Adipocyte (in vitro differentiated cells): ENCODE results near the gene MARCHF10.

Source experiments
- DNase-seq: peaks from one replicate; pipeline ENCODE4 v3.0.0-alpha.2; 2015; ENCODE audit warnings: low read depth
- H3K27me3 ChIP-seq: replicated peaks from 2 replicates; pipeline ENCODE4 v1.7.0; 2013; ENCODE audit warnings: mild to moderate bottlenecking, low read length, moderate library complexity; ENCODE audit not compliant: control insufficient read depth, insufficient read depth
- H3K36me3 ChIP-seq: 2 replicates; pipeline ENCODE4 v1.7.0; 2013; ENCODE audit warnings: low read length, mild to moderate bottlenecking, moderate library complexity; ENCODE audit not compliant: control insufficient read depth, insufficient read depth, severe bottlenecking
- H3K4me1 ChIP-seq: 2 replicates; pipeline ENCODE4 v1.7.0; 2013; ENCODE audit warnings: mild to moderate bottlenecking, low read length, moderate library complexity; ENCODE audit not compliant: control insufficient read depth, insufficient read depth
- H3K4me3 ChIP-seq: 2 replicates; pipeline ENCODE4 v1.7.0; 2013; ENCODE audit warnings: mild to moderate bottlenecking, low read length, moderate library complexity
- H3K9ac ChIP-seq: 2 replicates; pipeline ENCODE4 v1.7.0; 2013; ENCODE audit warnings: mild to moderate bottlenecking, low read length, moderate library complexity
- H3K9me3 ChIP-seq: 2 replicates; pipeline ENCODE4 v1.7.0; 2013; ENCODE audit warnings: mild to moderate bottlenecking, low read length, moderate library complexity; ENCODE audit not compliant: control insufficient read depth

Gene MARCHF10

DNA sequence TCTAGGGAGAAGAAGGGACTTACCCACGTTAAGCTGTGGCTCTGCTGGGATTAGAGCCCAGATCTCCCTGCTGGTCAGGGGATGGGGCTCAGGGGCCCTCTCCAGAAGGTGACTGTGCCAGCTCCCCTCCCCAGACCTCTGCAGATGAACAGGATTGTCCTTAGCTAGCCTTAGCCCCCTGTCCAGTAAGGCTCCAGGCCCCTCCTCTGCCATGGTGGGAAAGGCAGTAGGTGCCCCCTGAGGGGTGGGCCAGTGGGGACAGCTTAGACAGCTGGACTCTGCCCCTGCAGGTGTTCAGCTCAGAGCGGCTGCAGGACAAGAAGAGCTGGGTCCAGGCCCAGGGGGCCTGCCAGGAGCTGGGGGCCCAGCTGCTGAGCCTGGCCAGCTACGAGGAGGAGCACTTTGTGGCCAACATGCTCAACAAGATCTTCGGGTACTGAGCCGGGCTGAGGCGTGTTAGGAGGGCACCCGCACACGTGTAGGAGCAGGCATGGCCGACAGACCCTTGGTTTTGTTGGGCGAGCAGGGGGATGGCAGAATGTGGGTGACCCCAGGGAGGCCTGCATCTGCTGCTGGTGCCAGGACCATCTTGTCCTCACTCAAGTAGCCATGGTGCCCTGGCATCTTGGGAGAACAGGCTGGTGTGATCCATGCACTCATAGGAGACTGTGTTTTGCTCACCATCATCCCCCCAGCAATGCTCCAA, 129.7 kb downstream of the MARCHF10 start:
- no peak for DNase-seq
- Histone ChIP-seq H3K9me3 (no peaks in the 10 kb centered on the region), H3K36me3 (peaks cover 42% of the 10 kb centered on the region), H3K4me3 (no peak overlapping the region), H3K27me3 (no peaks in the 10 kb centered on the region), H3K4me1 (peaks cover 13% of the 10 kb centered on the region), H3K9ac (no peak overlapping the region)

DNA sequence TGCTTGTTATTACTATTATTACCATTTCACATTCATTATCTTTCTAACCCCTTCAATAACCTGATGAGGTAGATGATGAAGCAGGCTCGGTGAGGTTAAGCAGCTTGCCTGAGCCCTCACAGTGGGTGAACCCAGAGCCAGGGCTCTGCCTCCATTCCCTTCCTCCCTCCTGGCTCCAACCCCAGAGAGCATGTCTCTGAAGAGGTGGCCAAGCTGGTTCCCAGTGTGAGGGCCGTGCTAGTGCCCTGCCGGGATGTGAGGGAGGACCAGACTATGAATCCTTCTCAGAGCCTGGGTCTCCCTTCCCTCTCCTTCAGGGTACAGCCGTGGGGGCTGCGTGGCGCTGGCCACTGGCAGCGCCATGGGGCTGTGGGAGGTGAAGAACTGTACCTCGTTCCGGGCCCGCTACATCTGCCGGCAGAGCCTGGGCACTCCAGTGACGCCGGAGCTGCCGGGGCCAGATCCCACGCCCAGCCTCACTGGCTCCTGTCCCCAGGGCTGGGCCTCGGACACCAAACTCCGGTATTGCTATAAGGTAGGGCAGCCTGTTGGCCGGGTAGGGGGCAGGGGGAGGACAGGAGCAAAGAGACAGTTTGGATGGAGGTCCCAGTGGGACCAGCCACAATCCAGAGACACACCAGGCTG, 131.0 kb downstream of the MARCHF10 start:
- Histone ChIP-seq H3K4me1 (peaks cover 13% of the 10 kb centered on the region), H3K4me3 (no peak overlapping the region), H3K9ac (no peak overlapping the region), H3K27me3 (no peaks in the 10 kb centered on the region), H3K36me3 (peaks cover 42% of the 10 kb centered on the region), H3K9me3 (no peaks in the 10 kb centered on the region)
- no peak for DNase-seq

DNA sequence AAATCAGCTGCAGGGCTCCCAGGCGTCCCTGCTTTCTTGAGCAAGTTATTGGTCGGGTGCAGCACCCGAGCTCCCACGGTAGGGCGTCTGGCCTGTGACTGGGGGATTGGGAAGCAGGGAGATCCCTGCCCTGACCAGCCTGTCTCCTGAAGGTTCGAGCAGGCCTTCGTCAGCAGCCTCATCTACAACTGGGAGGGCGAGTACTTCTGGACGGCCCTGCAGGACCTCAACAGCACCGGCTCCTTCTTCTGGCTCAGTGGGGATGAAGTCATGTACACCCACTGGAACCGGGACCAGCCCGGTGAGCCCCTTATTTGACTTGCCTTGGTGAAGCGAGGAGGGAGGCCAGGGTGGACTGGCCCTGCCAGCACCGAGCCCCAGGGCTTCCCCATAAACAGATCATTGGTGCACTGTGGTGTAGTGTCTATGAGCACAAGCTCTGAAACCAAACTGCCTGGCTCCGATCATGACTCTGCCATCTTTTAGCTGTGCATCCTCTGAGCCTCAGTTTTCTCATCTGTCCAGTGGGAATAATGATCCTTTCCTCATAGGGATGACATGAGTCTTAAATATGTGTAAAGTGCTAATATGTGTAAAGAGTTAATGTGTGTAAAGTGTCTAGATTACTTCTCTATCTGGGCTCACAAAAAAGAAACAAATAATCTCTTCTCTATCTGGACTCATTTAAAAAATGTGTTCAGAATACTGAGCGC, 131.7 kb downstream of the MARCHF10 start:
- no peak for DNase-seq
- no peak overlapping the region for H3K4me3 ChIP-seq
- no peaks in the 10 kb centered on the region for H3K27me3 ChIP-seq
- H3K9ac ChIP-seq, result no peak overlapping the region
- H3K36me3 ChIP-seq, result peaks cover 42% of the 10 kb centered on the region
- H3K4me1 ChIP-seq, result peaks cover 13% of the 10 kb centered on the region
- no peaks in the 10 kb centered on the region for H3K9me3 ChIP-seq

DNA sequence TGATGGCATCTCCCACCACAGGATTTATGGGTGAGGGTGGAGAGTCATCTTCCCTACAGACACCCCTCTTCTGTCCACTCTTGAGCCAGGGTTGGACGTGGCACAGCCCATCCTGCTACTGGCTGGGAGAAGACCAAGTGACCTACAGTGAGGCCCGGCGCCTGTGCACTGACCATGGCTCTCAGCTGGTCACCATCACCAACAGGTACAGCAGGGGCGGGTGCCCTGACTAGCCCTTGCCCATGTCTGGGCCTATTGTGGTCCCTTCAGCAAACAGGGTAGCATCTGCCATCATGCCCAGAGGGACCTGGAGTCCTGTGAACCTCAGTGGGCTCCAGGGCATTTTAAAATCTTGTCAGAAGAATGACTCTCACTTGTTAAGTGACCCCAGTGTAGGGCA, 132.4 kb downstream of the MARCHF10 start:
- H3K36me3 ChIP-seq, result peaks cover 37% of the 10 kb centered on the region

DNA sequence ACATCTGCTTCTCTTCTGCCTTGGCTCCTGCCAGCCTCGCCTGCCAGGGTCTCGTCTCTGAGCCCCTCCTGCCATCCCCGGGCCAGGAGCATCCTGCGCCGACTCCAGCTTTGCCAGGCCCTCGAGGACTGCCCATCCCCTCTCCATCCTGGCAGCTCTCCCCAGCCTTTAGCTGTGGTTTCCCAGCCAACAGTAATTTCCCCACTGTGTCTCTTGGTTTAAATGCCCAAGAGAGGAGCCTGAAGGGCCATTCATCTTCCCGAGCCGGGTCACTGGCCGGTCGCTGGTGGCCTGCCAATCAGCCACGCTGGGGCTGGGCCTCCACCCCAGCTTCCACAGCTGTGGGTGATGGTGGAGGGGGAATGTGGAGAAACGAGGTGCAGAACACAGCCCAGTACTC, 132.9 kb downstream of the MARCHF10 start:
- no peak for DNase-seq
- peaks cover 13% of the 10 kb centered on the region for H3K4me1 ChIP-seq
- peaks cover 41% of the 10 kb centered on the region for H3K36me3 ChIP-seq
- H3K9ac ChIP-seq, result no peak overlapping the region
- H3K9me3 ChIP-seq, result no peaks in the 10 kb centered on the region
- no peak overlapping the region for H3K4me3 ChIP-seq
- H3K27me3 ChIP-seq, result no peaks in the 10 kb centered on the region

More for the DNA sequence above, 132.4 kb downstream of the MARCHF10 start:
- Histone ChIP-seq H3K9ac (no peak overlapping the region), H3K27me3 (no peaks in the 10 kb centered on the region), H3K4me3 (no peak overlapping the region), H3K9me3 (no peaks in the 10 kb centered on the region), H3K4me1 (peaks cover 13% of the 10 kb centered on the region)
- DNase-seq, result no peak

DNA sequence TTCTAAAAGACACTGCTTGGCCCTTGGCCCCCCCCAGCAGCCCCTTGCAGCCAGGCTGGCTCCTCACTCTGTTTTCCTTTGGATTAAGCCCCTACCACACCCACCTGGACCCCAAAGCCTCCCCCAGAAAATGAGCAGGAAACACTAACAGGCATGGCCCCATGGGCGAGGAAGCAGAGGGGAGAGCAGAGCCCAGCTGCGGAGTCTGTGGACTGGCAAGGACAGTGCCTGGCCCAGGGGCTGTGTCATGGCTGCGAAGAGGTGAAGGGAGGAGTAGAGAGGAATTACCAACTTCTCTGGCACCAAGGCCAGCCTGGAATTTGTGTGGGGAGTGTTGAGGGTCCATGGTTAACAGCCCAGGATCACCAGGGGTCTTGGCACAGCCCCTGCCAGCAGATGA, 133.3 kb downstream of the MARCHF10 start:
- no peaks in the 10 kb centered on the region for H3K9me3 ChIP-seq
- no peak for DNase-seq
- no peak overlapping the region for H3K9ac ChIP-seq
- no peak overlapping the region for H3K4me3 ChIP-seq
- H3K36me3 ChIP-seq, result peaks cover 43% of the 10 kb centered on the region
- no peaks in the 10 kb centered on the region for H3K27me3 ChIP-seq
- H3K4me1 ChIP-seq, result peaks cover 13% of the 10 kb centered on the region

DNA sequence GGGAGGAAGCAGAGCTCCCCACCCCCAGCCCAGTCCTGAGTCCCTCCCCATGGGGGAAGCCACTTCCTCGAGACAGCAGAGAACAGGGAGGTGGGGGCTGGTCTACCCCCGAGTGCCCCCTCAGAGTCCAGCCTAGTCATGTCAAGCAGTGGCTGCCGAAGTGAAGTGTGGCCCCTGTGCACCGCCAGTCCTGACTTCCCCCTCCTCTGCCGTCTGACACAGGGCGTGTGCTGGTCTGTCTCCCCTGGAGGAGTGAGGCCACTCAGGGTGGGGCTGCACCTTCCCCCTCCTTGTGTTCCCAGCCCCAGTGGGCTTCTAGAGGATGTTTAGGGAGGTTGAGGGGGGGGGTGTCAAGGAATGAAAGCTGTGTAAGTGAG, 133.8 kb downstream of the MARCHF10 start:
- H3K4me3 ChIP-seq, result no peak overlapping the region
- H3K9ac ChIP-seq, result no peak overlapping the region
- H3K9me3 ChIP-seq, result no peaks in the 10 kb centered on the region
- H3K27me3 ChIP-seq, result no peaks in the 10 kb centered on the region
- peaks cover 13% of the 10 kb centered on the region for H3K4me1 ChIP-seq
- DNase-seq, result no peak
- H3K36me3 ChIP-seq, result peaks cover 45% of the 10 kb centered on the region

DNA sequence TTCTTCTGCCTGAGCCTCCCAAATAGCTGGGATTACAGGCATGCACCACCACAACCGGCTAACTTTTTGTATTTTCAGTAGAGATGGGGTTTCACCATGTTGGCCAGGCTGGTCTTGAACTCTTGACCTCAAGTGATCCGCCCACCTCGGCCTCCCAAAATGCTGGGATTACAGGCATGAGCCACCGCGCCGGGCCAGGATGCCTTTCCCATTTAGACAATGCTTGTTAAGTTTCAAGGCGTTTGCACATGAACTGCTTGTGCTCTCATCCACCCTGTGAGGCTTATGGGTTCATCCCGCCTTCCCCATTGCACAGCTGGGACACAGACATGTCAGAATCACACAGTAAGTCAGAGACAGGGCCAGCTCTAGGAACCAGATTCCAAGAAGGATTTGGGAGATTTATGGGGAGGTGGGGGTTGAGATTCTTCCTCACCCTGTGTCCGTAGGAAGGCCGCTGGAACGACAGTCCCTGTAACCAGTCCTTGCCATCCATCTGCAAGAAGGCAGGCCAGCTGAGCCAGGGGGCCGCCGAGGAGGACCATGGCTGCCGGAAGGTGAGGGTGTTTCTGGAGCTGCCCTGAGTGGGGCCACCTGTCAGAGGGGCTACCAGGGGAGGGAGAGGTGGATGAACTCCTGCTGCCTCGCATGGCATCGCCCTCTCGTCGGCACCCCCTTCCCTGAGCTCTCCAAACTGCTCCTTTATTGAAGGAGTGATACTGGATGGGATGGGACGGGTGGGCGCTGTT, 134.3 kb downstream of the MARCHF10 start:
- no peak overlapping the region for H3K9ac ChIP-seq
- no peaks in the 10 kb centered on the region for H3K9me3 ChIP-seq
- no peak overlapping the region for H3K4me3 ChIP-seq
- no peaks in the 10 kb centered on the region for H3K27me3 ChIP-seq
- H3K36me3 ChIP-seq, result peaks cover 43% of the 10 kb centered on the region
- DNase-seq, result no peak
- H3K4me1 ChIP-seq, result peaks cover 13% of the 10 kb centered on the region

DNA sequence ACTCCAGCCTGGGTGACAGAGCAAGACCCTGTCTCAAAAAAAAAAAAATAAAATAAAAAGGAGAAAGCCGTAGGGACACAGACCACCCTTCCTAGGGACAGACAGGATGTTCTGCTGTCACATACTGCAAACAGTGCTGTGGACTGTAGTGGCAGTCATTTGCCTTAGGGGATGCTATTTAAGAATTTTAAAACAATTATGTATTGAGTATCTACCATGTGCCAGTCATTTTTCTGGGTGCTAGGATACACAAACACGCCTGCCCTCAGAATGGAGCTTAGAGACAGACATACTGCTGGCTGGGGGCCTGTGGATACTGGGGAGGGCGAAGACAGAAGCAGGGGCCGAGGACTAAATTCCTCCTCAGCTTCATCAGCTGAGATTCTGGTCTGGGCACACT, 135.2 kb downstream of the MARCHF10 start:
- no peak for DNase-seq
- peaks cover 42% of the 10 kb centered on the region for H3K36me3 ChIP-seq
- H3K4me1 ChIP-seq, result peaks cover 17% of the 10 kb centered on the region
- no peaks in the 10 kb centered on the region for H3K9me3 ChIP-seq
- no peaks in the 10 kb centered on the region for H3K27me3 ChIP-seq
- H3K9ac ChIP-seq, result no peak overlapping the region
- no peak overlapping the region for H3K4me3 ChIP-seq

DNA sequence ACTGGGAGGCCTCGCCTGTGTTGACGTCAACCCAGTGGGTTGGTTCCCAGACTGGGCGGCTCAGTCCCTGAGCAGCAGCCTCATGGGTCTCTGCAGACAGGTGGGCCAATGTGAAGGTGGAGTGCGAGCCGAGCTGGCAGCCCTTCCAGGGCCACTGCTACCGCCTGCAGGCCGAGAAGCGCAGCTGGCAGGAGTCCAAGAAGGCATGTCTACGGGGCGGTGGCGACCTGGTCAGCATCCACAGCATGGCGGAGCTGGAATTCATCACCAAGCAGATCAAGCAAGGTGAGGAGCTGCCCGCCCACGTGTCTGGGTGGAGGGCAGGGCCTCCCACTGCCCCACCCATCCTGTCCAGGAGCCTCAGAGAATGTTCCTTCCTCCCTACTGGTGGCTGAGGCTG, 136.6 kb downstream of the MARCHF10 start:
- Histone ChIP-seq H3K36me3 (peaks cover 41% of the 10 kb centered on the region), H3K9me3 (no peaks in the 10 kb centered on the region), H3K4me3 (no peak overlapping the region), H3K9ac (no peak overlapping the region), H3K27me3 (no peaks in the 10 kb centered on the region), H3K4me1 (peaks cover 17% of the 10 kb centered on the region)
- no peak for DNase-seq

DNA sequence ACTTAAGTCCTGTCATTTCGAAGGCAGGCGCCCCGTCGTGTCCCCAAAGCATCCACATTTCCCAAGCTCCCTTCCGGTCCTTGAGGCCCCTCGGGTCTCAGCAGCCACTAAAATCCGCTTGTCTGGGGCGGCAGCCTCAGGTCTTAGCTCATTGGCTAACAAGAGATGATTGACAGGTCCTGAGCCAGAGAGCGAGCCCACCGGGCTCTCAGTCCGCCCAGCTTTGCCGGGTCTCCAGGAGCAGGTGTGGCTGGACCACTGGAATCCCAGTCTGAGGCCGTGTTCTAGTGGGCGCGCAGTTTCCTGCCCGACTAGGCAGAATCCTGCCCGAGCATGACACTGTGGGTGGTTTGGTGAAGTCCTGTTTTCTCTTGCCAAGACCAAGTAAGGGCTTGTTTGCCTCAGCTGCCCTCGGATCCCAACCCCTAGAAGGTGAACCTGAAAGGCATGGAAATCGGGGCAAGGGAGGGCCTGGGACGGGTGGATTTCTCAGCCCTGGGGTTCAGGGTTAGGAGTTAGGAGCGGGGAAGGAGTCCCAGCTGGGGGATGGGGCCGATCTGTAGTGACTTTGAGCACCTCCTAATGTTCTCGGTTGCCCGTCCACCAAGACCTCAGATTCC, 137.8 kb downstream of the MARCHF10 start:
- DNase-seq, result no peak
- Histone ChIP-seq H3K36me3 (peaks cover 34% of the 10 kb centered on the region), H3K9ac (no peak overlapping the region), H3K27me3 (no peaks in the 10 kb centered on the region), H3K9me3 (no peaks in the 10 kb centered on the region), H3K4me1 (peaks cover 14% of the 10 kb centered on the region), H3K4me3 (no peak overlapping the region)
